Mammary epithelial cell (primary cell): ENCODE measurements around the gene CMTM3.

Experiments used
- EZH2 ChIP-seq: IDR thresholded peaks from 2 replicates; pipeline ENCODE4 v1.6.1; 2012; ENCODE audit warnings: low read length, inconsistent platforms, borderline replicate concordance
- TF ChIP-seq, protein P1 (sequence below), 2 donors: IDR thresholded peaks in 1 of 2; conservative IDR thresholded peaks in 1 of 2; 2 replicates each; pipeline ENCODE4 v1.5.1; 2011 to 2012; ENCODE audit warnings: inconsistent platforms in 2 of 2, low read length in 2 of 2, mild to moderate bottlenecking in 2 of 2, control low read depth in 1 of 2, low read depth in 1 of 2; ENCODE audit not compliant: insufficient read depth in 1 of 2; ENCODE audit errors: extremely low read depth in 1 of 2

DNA sequence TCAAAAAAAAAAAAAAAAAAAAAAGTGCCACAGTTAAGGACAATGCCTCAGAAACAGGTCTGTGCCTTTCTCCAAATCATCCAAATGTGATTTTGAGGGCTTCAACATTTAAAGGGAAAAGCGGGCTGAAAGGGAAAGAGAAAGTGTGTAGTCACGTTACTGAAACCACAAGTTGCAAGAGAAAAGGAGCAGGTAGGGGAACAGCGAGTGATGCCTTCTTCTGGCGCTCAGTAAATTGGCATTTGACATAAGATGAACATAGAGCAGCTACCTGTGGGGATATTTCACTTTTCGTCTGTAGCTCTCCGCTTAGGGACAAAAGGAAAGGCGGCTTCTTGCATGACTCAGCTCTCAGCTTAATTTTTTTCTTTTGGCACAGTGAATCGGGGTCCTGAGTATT is 14.2 kb upstream of the CMTM3 start:
- TF ChIP-seq, protein P1, sequence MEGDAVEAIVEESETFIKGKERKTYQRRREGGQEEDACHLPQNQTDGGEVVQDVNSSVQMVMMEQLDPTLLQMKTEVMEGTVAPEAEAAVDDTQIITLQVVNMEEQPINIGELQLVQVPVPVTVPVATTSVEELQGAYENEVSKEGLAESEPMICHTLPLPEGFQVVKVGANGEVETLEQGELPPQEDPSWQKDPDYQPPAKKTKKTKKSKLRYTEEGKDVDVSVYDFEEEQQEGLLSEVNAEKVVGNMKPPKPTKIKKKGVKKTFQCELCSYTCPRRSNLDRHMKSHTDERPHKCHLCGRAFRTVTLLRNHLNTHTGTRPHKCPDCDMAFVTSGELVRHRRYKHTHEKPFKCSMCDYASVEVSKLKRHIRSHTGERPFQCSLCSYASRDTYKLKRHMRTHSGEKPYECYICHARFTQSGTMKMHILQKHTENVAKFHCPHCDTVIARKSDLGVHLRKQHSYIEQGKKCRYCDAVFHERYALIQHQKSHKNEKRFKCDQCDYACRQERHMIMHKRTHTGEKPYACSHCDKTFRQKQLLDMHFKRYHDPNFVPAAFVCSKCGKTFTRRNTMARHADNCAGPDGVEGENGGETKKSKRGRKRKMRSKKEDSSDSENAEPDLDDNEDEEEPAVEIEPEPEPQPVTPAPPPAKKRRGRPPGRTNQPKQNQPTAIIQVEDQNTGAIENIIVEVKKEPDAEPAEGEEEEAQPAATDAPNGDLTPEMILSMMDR (conservative IDR thresholded peaks at IDR 0.05 in 1 of 2, IDR thresholded peaks at IDR 0.05 in 1 of 2; ENCODE audit: extremely low read depth in 1 of 2, insufficient read depth in 1 of 2, low read depth in 1 of 2, low read length in 2 of 2), result no peak
- TF ChIP-seq EZH2, result no peak
